ENCODE results near the gene LDLRAD4.

- TF ChIP-seq CTCF (conservative IDR thresholded peaks at IDR 0.05) (no peak), ZFX (IDR thresholded peaks at IDR 0.05) (no peak)
Observed at GRCh38 chr18:13199169-13199568, 19.4 kb upstream of the LDLRAD4 start.
